Coronary artery (tissue), 2 donors: ENCODE results near the gene EYA2.

ENCODE experiments used
- DNase-seq: peaks from one replicate; pipeline ENCODE4 v3.0.0-alpha.2; 2017; ENCODE audit warnings: low spot score
- H3K27ac ChIP-seq, 2 donors: fragments of 200-600 bp; sonication (generic); one replicate each; pipeline ENCODE4 v1.5.1; 2016 to 2019
- H3K4me3 ChIP-seq: fragments of 200-600 bp; sonication (generic); 2 replicates; pipeline ENCODE4 v1.5.1; 2016; ENCODE audit warnings: mild to moderate bottlenecking, moderate library complexity
- CTCF ChIP-seq: fragments of 200-600 bp; sonication (generic); IDR thresholded peaks from one replicate; pipeline ENCODE4 v1.5.1; 2019; ENCODE audit warnings: antibody characterized with exemption

Gene EYA2

GRCh38 chr20:46993465-46994095 lies 98.9 kb downstream of the EYA2 start:
- no peak overlapping the region for H3K27ac ChIP-seq
- no peak for TF ChIP-seq CTCF
- no peak overlapping the region for H3K4me3 ChIP-seq
- no peak for DNase-seq

- Histone ChIP-seq H3K27ac (no peak overlapping the region), H3K4me3 (no peak overlapping the region)
- TF ChIP-seq CTCF, result no peak
- DNase-seq, result no peak
These were observed 99.7 kb downstream of the EYA2 start for GRCh38 chr20:46994341-46994740.

GRCh38 chr20:46995561-46996142 lies 101.0 kb downstream of the EYA2 start:
- DNase-seq, result no peak
- Histone ChIP-seq H3K4me3 (no peak overlapping the region), H3K27ac (no peak overlapping the region)
- TF ChIP-seq CTCF, result no peak

- H3K27ac ChIP-seq, result no peak overlapping the region
- H3K4me3 ChIP-seq, result no peak overlapping the region
- no peak for DNase-seq
- no peak for TF ChIP-seq CTCF
These were observed 102.5 kb downstream of the EYA2 start for GRCh38 chr20:46997187-46997586.

DNA sequence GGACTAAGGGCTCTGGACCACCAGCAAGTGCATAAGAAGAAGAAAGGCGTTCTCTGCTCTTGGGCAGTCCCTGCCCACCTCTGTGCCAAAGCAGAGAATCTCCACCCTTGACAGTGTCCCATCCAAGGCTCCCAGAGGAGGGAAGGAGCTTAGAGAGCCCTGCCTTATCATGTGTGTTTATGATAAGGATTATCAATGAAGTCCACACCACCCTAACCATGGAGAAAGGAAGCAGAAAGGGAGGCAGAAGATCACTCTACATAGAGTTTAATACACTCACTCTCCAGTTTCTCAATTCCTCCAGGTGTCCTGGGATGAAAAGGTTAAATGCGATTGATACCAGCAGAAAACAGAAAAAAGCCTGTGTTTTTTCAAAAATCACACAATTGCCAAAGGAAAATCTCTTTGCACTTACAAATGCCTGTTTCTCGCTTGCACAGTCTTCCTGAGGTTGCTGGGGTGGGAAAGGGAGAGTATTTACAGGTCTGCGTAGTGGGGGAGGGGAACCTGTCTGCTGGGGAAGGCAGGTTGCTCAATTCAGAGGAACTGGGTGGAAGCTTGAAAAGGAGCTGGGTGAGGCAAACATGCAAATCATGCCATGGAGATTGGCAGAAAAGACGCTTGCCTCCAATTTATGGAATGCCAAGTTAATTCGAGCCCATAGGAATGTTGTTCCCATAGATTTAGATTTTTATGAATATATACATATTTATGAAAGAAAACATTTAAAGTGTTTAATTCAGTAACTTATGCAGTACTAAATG lies 104.0 kb downstream of the EYA2 start:
- Histone ChIP-seq H3K4me3 (no peak overlapping the region), H3K27ac (no peak overlapping the region)
- no peak for TF ChIP-seq CTCF
- DNase-seq, result no peak

- Histone ChIP-seq H3K4me3 (no peak overlapping the region), H3K27ac (no peak overlapping the region)
- no peak for TF ChIP-seq CTCF
- no peak for DNase-seq
These were observed 105.3 kb downstream of the EYA2 start for GRCh38 chr20:46999801-47000465.
